ENCODE measurements around the gene IL31RA.

The IL31RA gene

GRCh38 chr5:55917402-55918086 lies 66.4 kb downstream of the IL31RA start:
- H4K20me1 ChIP-seq (ENCODE audit: insufficient read depth, low read length): no peaks in the 10 kb centered on the region
- no peaks in the 10 kb centered on the region for H3K9me3 ChIP-seq (replicated peaks; ENCODE audit: insufficient read depth, low read length)
- no peak overlapping the region for H3K27ac ChIP-seq (ENCODE audit: low read length)
- H3K4me3 ChIP-seq (ENCODE audit: low read length): no peak overlapping the region
- no peaks in the 10 kb centered on the region for H3K36me3 ChIP-seq (replicated peaks; ENCODE audit: insufficient read depth, low read length)
- no peaks in the 10 kb centered on the region for H3K27me3 ChIP-seq (replicated peaks; ENCODE audit: insufficient read depth, low read length)
- TF ChIP-seq CTCF (IDR thresholded peaks at IDR 0.05; ENCODE audit: low read length) (no peak), EZH2 (optimal IDR thresholded peaks at IDR 0.05; ENCODE audit: low read depth, low read length) (no peak), EZH2phosphoT487 (IDR thresholded peaks at IDR 0.05; ENCODE audit: low read length) (no peak)
- H3K4me2 ChIP-seq (ENCODE audit: low read depth, low read length): no peak overlapping the region
- peaks cover 13% of the 10 kb centered on the region for H3K4me1 ChIP-seq (ENCODE audit: low read length)
- no peaks in the 10 kb centered on the region for H3F3A ChIP-seq (ENCODE audit: insufficient read depth, low read length)
- H3K79me2 ChIP-seq (ENCODE audit: low read length): no peaks in the 10 kb centered on the region
- no peak for DNase-seq
- H2AFZ ChIP-seq (ENCODE audit: low read length): no peak overlapping the region
- no peaks in the 10 kb centered on the region for H3K9me2 ChIP-seq (replicated peaks; ENCODE audit: insufficient read depth, low read length)
- no peak overlapping the region for H3K9ac ChIP-seq (ENCODE audit: low read length)

- Histone ChIP-seq H3K27me3 (replicated peaks; ENCODE audit: insufficient read depth, low read length) (no peaks in the 10 kb centered on the region), H3K79me2 (ENCODE audit: low read length) (no peaks in the 10 kb centered on the region), H3K4me3 (ENCODE audit: low read length) (no peak overlapping the region), H3K36me3 (replicated peaks; ENCODE audit: insufficient read depth, low read length) (no peaks in the 10 kb centered on the region), H3K9ac (ENCODE audit: low read length) (no peak overlapping the region), H4K20me1 (ENCODE audit: insufficient read depth, low read length) (no peaks in the 10 kb centered on the region), H3K27ac (ENCODE audit: low read length) (no peak overlapping the region), H3F3A (ENCODE audit: insufficient read depth, low read length) (no peaks in the 10 kb centered on the region), H3K4me2 (ENCODE audit: low read depth, low read length) (no peak overlapping the region), H3K9me3 (replicated peaks; ENCODE audit: insufficient read depth, low read length) (no peaks in the 10 kb centered on the region), H3K4me1 (ENCODE audit: low read length) (peaks cover 13% of the 10 kb centered on the region), H3K9me2 (replicated peaks; ENCODE audit: insufficient read depth, low read length) (no peaks in the 10 kb centered on the region), H2AFZ (ENCODE audit: low read length) (no peak overlapping the region)
- no peak for DNase-seq
- no peak for TF ChIP-seq EZH2phosphoT487 (IDR thresholded peaks at IDR 0.05; ENCODE audit: low read length)
- no peak for TF ChIP-seq EZH2 (optimal IDR thresholded peaks at IDR 0.05; ENCODE audit: low read depth, low read length)
- no peak for TF ChIP-seq CTCF (IDR thresholded peaks at IDR 0.05; ENCODE audit: low read length)
Measured at GRCh38 chr5:55918087-55919035, 67.2 kb downstream of the IL31RA start.

- no peak for TF ChIP-seq CTCF (IDR thresholded peaks at IDR 0.05; ENCODE audit: low read length)
- no peaks in the 10 kb centered on the region for H3K27me3 ChIP-seq (replicated peaks; ENCODE audit: insufficient read depth, low read length)
- H3K4me2 ChIP-seq (ENCODE audit: low read depth, low read length): peak overlapping the region; percentile 20; the same call in 1 of the 2 replicates
- H3K9me2 ChIP-seq (replicated peaks; ENCODE audit: insufficient read depth, low read length): no peaks in the 10 kb centered on the region
- no peaks in the 10 kb centered on the region for H4K20me1 ChIP-seq (ENCODE audit: insufficient read depth, low read length)
- no peaks in the 10 kb centered on the region for H3K9me3 ChIP-seq (replicated peaks; ENCODE audit: insufficient read depth, low read length)
- no peaks in the 10 kb centered on the region for H3K79me2 ChIP-seq (ENCODE audit: low read length)
- DNase-seq: no peak
- no peak overlapping the region for H3K4me3 ChIP-seq (ENCODE audit: low read length)
- H3K9ac ChIP-seq (ENCODE audit: low read length): no peak overlapping the region
- H2AFZ ChIP-seq (ENCODE audit: low read length): peak overlapping the region; percentile 49
- no peaks in the 10 kb centered on the region for H3K36me3 ChIP-seq (replicated peaks; ENCODE audit: insufficient read depth, low read length)
- no peak overlapping the region for H3K27ac ChIP-seq (ENCODE audit: low read length)
- no peaks in the 10 kb centered on the region for H3F3A ChIP-seq (ENCODE audit: insufficient read depth, low read length)
- peaks cover 19% of the 10 kb centered on the region for H3K4me1 ChIP-seq (ENCODE audit: low read length)
Measured at GRCh38 chr5:55919625-55920024, 68.5 kb downstream of the IL31RA start.

All from MM.1S (cell line).